Left colon (tissue), 2 donors: ENCODE data around the gene RPTOR. TPM values are rescaled to one million over a fixed set of nuclear protein-coding genes. Genes with fewer than 3 reads are reported as not detected.

Experiments
- ATAC-seq: fragments of 200-7000 bp; cut with Tn5 transposase; one replicate; pipeline ENCODE4 v1.9.1; 2020; ENCODE audit warnings: mild to moderate bottlenecking, moderate library complexity
- DNase-seq, 2 donors: peaks; one replicate each; pipeline ENCODE4 v3.0.0-alpha.2; 2020
- intact Hi-C, 2 donors: fragments of 100-400 bp; cut with DNase I in 1 of 2; cut with micrococcal nuclease in 1 of 2; formaldehyde crosslinking; loops; one replicate each; pipeline versions ENCODE4 v1.11.2 to v1.14.0; 2022; cut with DNase I, micrococcal nuclease
- total RNA-seq, 2 donors: library from RNA; stranded (reverse); fragmentation: NEBNext Ultra II Directional; extraction: Animal tissue kit (Norgen Biotek cat#: 25700); gene quantifications; one replicate each; pipeline ENCODE4 v1.2.1, GENCODE V29; 2021
- donor health status: DM: no; HTN: no; CAD: no.
- donor health status: DM: yes; HTN: yes; CAD: no.

Gene RPTOR
- total RNA-seq, 2 donors from 2014 or later = 33.4 to 35.7 TPM

GRCh38 chr17:80962356-80963329 is 418.0 kb downstream of the RPTOR start:
- DNase-seq = no peak
- intact Hi-C loops = no loop called here
- ATAC-seq = no peak

- ATAC-seq = no peak
- intact Hi-C loops = no loop called here
- DNase-seq = no peak
Measured at GRCh38 chr17:80963812-80964543, 419.3 kb downstream of the RPTOR start.

- DNase-seq = no peak
- no peak for ATAC-seq
- intact Hi-C loops = no loop called here
Measured at GRCh38 chr17:80964544-80964856, 419.9 kb downstream of the RPTOR start.

GRCh38 chr17:80964859-80965580 is 420.4 kb downstream of the RPTOR start:
- intact Hi-C loops = no loop called here
- DNase-seq = no peak
- no peak for ATAC-seq

- ATAC-seq = no peak
- intact Hi-C loops = no loop called here
Measured at GRCh38 chr17:80965606-80966005, 421.0 kb downstream of the RPTOR start.

GRCh38 chr17:80967404-80967872 is 422.8 kb downstream of the RPTOR start:
- DNase-seq = no peak
- peak; percentile 28 for ATAC-seq
- intact Hi-C loops = no loop called here

More at GRCh38 chr17:80965606-80966005, 421.0 kb downstream of the RPTOR start:
- DNase-seq = no peak

- no peak for DNase-seq
- no peak for ATAC-seq
- intact Hi-C loops = no loop called here
Measured at GRCh38 chr17:80968602-80969029, 424.0 kb downstream of the RPTOR start.

GRCh38 chr17:80969030-80969673 is 424.5 kb downstream of the RPTOR start:
- ATAC-seq (peak; percentile 9), DNase-seq (no peak)
- intact Hi-C loops = no loop called here

GRCh38 chr17:80969674-80970043 is 425.0 kb downstream of the RPTOR start:
- intact Hi-C loops = loop anchor here in 1 of 2 donors (10.0 kb wide), 2 partner anchors 105 to 545 kb away; no protein-coding TSS in a partner anchor
- ATAC-seq = peak; percentile 7
- DNase-seq = no peak

- intact Hi-C loops = loop anchor here in 1 of 2 donors (10.0 kb wide), 2 partner anchors 105 to 545 kb away; no protein-coding TSS in a partner anchor
- peak in 1 of 2 donors; percentile 61 for DNase-seq
- ATAC-seq = peak; percentile 57
Measured at GRCh38 chr17:80970044-80970761, 425.6 kb downstream of the RPTOR start.

GRCh38 chr17:80970762-80971703 is 426.4 kb downstream of the RPTOR start:
- no peak for ATAC-seq
- intact Hi-C loops = loop anchor here in 1 of 2 donors (10.0 kb wide), 2 partner anchors 106 to 546 kb away; no protein-coding TSS in a partner anchor
- DNase-seq = no peak

GRCh38 chr17:80971704-80972304 is 427.2 kb downstream of the RPTOR start:
- ATAC-seq = no peak
- intact Hi-C loops = loop anchor here in 1 of 2 donors (10.0 kb wide), 2 partner anchors 107 to 547 kb away; no protein-coding TSS in a partner anchor
- DNase-seq = no peak

GRCh38 chr17:80976701-80977100 is 432.1 kb downstream of the RPTOR start:
- DNase-seq = no peak
- intact Hi-C loops = loop anchor here in 1 of 2 donors (10.0 kb wide), 2 partner anchors 112 to 552 kb away; no protein-coding TSS in a partner anchor
- ATAC-seq = no peak

GRCh38 chr17:80977172-80977571 is 432.5 kb downstream of the RPTOR start:
- intact Hi-C loops = loop anchor here in 1 of 2 donors (10.0 kb wide), 2 partner anchors 112 to 552 kb away; no protein-coding TSS in a partner anchor
- DNase-seq (no peak), ATAC-seq (no peak)

GRCh38 chr17:80978499-80979497 is 434.2 kb downstream of the RPTOR start:
- ATAC-seq (no peak), DNase-seq (no peak)
- intact Hi-C loops = loop anchor here in 1 of 2 donors (10.0 kb wide), 2 partner anchors 114 to 554 kb away; no protein-coding TSS in a partner anchor
